A549 treated with Mapracorat at 1 μM for 4 hours (cell line): ENCODE data around the gene MPPED2. TPM values are rescaled to one million over a fixed set of nuclear protein-coding genes. Genes with fewer than 3 reads are reported as not detected.

Experiments
- total RNA-seq: library from RNA; stranded (reverse); fragments of 200-300 nt; extraction: Qiagen RNA extraction; gene quantifications from 5 replicates; pipeline ENCODE4 v1.2.3, GENCODE V29; 2022

The MPPED2 gene, protein sequence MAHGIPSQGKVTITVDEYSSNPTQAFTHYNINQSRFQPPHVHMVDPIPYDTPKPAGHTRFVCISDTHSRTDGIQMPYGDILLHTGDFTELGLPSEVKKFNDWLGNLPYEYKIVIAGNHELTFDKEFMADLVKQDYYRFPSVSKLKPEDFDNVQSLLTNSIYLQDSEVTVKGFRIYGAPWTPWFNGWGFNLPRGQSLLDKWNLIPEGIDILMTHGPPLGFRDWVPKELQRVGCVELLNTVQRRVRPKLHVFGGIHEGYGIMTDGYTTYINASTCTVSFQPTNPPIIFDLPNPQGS
- not detected in 5 replicates for total RNA-seq

GRCh38 chr11:30586251-30587144, at the start of gene MPPED2:
MPPED2 (minus strand) TSS chr11:30586353; CDS start chr11:30580373, 5,980 bp downstream.

